Measurements from ENCODE around the gene CSTF1.

CSTF1 gene

GRCh38 chr20:56438284-56438683 lies 45.8 kb downstream of the CSTF1 start:
- FAIRE-seq: no peak
- DNase-seq (ENCODE audit: insufficient read length, low spot score): no peak

GRCh38 chr20:56439771-56440291 lies 47.4 kb downstream of the CSTF1 start:
- FAIRE-seq: peak; percentile 59
- no peak for TF ChIP-seq POU2F2 (IDR thresholded peaks at IDR 0.05; ENCODE audit: low read depth, low read length)
- TF ChIP-seq POLR2AphosphoS5 (IDR thresholded peaks at IDR 0.05; ENCODE audit: low read depth, low read length): no peak
- TF ChIP-seq PAX5 (IDR thresholded peaks at IDR 0.05; ENCODE audit: insufficient read depth, low read length, severe bottlenecking): no peak
- no peak for DNase-seq (ENCODE audit: insufficient read length, low spot score)

More at GRCh38 chr20:56438284-56438683, 45.8 kb downstream of the CSTF1 start:
- no peak for TF ChIP-seq TAF1 (IDR thresholded peaks at IDR 0.05; ENCODE audit: low read depth, low read length)
- no peak for TF ChIP-seq PAX5 (IDR thresholded peaks at IDR 0.05; ENCODE audit: insufficient read depth, low read length, severe bottlenecking)
- TF ChIP-seq POU2F2 (IDR thresholded peaks at IDR 0.05; ENCODE audit: low read depth, low read length): no peak
- TF ChIP-seq SPI1 (IDR thresholded peaks at IDR 0.05; ENCODE audit: low read depth, low read length): no peak
- no peak for TF ChIP-seq POLR2AphosphoS5 (IDR thresholded peaks at IDR 0.05; ENCODE audit: low read depth, low read length)
- TF ChIP-seq POLR2A (IDR thresholded peaks at IDR 0.05; ENCODE audit: low read depth, low read length): no peak

- no peak for TF ChIP-seq POLR2AphosphoS5 (IDR thresholded peaks at IDR 0.05; ENCODE audit: low read depth, low read length)
- no peak for TF ChIP-seq POLR2A (IDR thresholded peaks at IDR 0.05; ENCODE audit: low read depth, low read length)
- TF ChIP-seq POU2F2 (IDR thresholded peaks at IDR 0.05; ENCODE audit: low read depth, low read length): no peak
- no peak for TF ChIP-seq PAX5 (IDR thresholded peaks at IDR 0.05; ENCODE audit: insufficient read depth, low read length, severe bottlenecking)
- no peak for TF ChIP-seq SPI1 (IDR thresholded peaks at IDR 0.05; ENCODE audit: low read depth, low read length)
- no peak for TF ChIP-seq TAF1 (IDR thresholded peaks at IDR 0.05; ENCODE audit: low read depth, low read length)
- no peak for DNase-seq (ENCODE audit: insufficient read length, low spot score)
- peak; percentile 13 for FAIRE-seq
These were observed 48.0 kb downstream of the CSTF1 start for GRCh38 chr20:56440346-56441007.

GRCh38 chr20:56442389-56443365 lies 50.2 kb downstream of the CSTF1 start:
- FAIRE-seq (no peak), DNase-seq (ENCODE audit: insufficient read length, low spot score) (no peak)
- no peak for TF ChIP-seq POLR2AphosphoS5 (IDR thresholded peaks at IDR 0.05; ENCODE audit: low read depth, low read length)
- TF ChIP-seq TAF1 (IDR thresholded peaks at IDR 0.05; ENCODE audit: low read depth, low read length): no peak
- TF ChIP-seq SPI1 (IDR thresholded peaks at IDR 0.05; ENCODE audit: low read depth, low read length): 0 out of 2 replicates have a peak, but pooled peaks have one; percentile 7
- no peak for TF ChIP-seq POLR2A (IDR thresholded peaks at IDR 0.05; ENCODE audit: low read depth, low read length)
- TF ChIP-seq PAX5 (IDR thresholded peaks at IDR 0.05; ENCODE audit: insufficient read depth, low read length, severe bottlenecking): no peak
- TF ChIP-seq POU2F2 (IDR thresholded peaks at IDR 0.05; ENCODE audit: low read depth, low read length): no peak

- DNase-seq (ENCODE audit: insufficient read length, low spot score) (no peak), FAIRE-seq (no peak)
- TF ChIP-seq POU2F2 (IDR thresholded peaks at IDR 0.05; ENCODE audit: low read depth, low read length) (no peak), SPI1 (IDR thresholded peaks at IDR 0.05; ENCODE audit: low read depth, low read length) (no peak), TAF1 (IDR thresholded peaks at IDR 0.05; ENCODE audit: low read depth, low read length) (no peak), POLR2A (IDR thresholded peaks at IDR 0.05; ENCODE audit: low read depth, low read length) (no peak), POLR2AphosphoS5 (IDR thresholded peaks at IDR 0.05; ENCODE audit: low read depth, low read length) (no peak), PAX5 (IDR thresholded peaks at IDR 0.05; ENCODE audit: insufficient read depth, low read length, severe bottlenecking) (no peak)
These were observed 51.5 kb downstream of the CSTF1 start for GRCh38 chr20:56443654-56444540.

- no peak for FAIRE-seq
- TF ChIP-seq POU2F2 (IDR thresholded peaks at IDR 0.05; ENCODE audit: low read depth, low read length) (no peak), POLR2AphosphoS5 (IDR thresholded peaks at IDR 0.05; ENCODE audit: low read depth, low read length) (no peak), SPI1 (IDR thresholded peaks at IDR 0.05; ENCODE audit: low read depth, low read length) (no peak), PAX5 (IDR thresholded peaks at IDR 0.05; ENCODE audit: insufficient read depth, low read length, severe bottlenecking) (no peak), TAF1 (IDR thresholded peaks at IDR 0.05; ENCODE audit: low read depth, low read length) (no peak), POLR2A (IDR thresholded peaks at IDR 0.05; ENCODE audit: low read depth, low read length) (no peak)
- DNase-seq (ENCODE audit: insufficient read length, low spot score): no peak
These were observed 52.7 kb downstream of the CSTF1 start for GRCh38 chr20:56445130-56445529.

- DNase-seq (ENCODE audit: insufficient read length, low spot score): no peak
- TF ChIP-seq POLR2A (IDR thresholded peaks at IDR 0.05; ENCODE audit: low read depth, low read length): no peak
- TF ChIP-seq POU2F2 (IDR thresholded peaks at IDR 0.05; ENCODE audit: low read depth, low read length): no peak
- TF ChIP-seq POLR2AphosphoS5 (IDR thresholded peaks at IDR 0.05; ENCODE audit: low read depth, low read length): no peak
- TF ChIP-seq PAX5 (IDR thresholded peaks at IDR 0.05; ENCODE audit: insufficient read depth, low read length, severe bottlenecking): no peak
- TF ChIP-seq SPI1 (IDR thresholded peaks at IDR 0.05; ENCODE audit: low read depth, low read length): no peak
- TF ChIP-seq TAF1 (IDR thresholded peaks at IDR 0.05; ENCODE audit: low read depth, low read length): no peak
- no peak for FAIRE-seq
These were observed 53.1 kb downstream of the CSTF1 start for GRCh38 chr20:56445540-56445939.

GRCh38 chr20:56447227-56447626 lies 54.8 kb downstream of the CSTF1 start:
- DNase-seq (ENCODE audit: insufficient read length, low spot score): no peak
- TF ChIP-seq PAX5 (IDR thresholded peaks at IDR 0.05; ENCODE audit: insufficient read depth, low read length, severe bottlenecking) (no peak), POU2F2 (IDR thresholded peaks at IDR 0.05; ENCODE audit: low read depth, low read length) (no peak), POLR2AphosphoS5 (IDR thresholded peaks at IDR 0.05; ENCODE audit: low read depth, low read length) (no peak), SPI1 (IDR thresholded peaks at IDR 0.05; ENCODE audit: low read depth, low read length) (no peak), TAF1 (IDR thresholded peaks at IDR 0.05; ENCODE audit: low read depth, low read length) (no peak), POLR2A (IDR thresholded peaks at IDR 0.05; ENCODE audit: low read depth, low read length) (no peak)
- no peak for FAIRE-seq
